GM10248 (cell line): ENCODE data around the gene SLC8A3.

Source experiments
- CTCF ChIA-PET: fragments of 300-600 bp; sonication (Branson Sonifier 250); formaldehyde crosslinking; extraction: SDS; loops from one replicate; lab custom pipeline; 2021; ENCODE audit warnings: antibody characterized with exemption; lab: Yijun Ruan, JAX
- POLR2A ChIA-PET: fragments of 350-650 bp; sonication (Branson Sonifier 250); formaldehyde crosslinking; extraction: SDS; loops from one replicate; lab custom pipeline; 2020; ENCODE audit warnings: antibody characterized with exemption; lab: Yijun Ruan, JAX
- DNase-seq: peaks from one replicate; pipeline ENCODE4 v3.0.0; 2012; ENCODE audit errors: extremely low spot score
- TF ChIP-seq, protein P1 (sequence below): IDR thresholded peaks from 2 replicates; pipeline ENCODE4 v1.5.1; 2012; ENCODE audit warnings: mild to moderate bottlenecking, low read depth; ENCODE audit errors: extremely low read depth, missing control alignments, control extremely low read depth

Gene SLC8A3

DNA sequence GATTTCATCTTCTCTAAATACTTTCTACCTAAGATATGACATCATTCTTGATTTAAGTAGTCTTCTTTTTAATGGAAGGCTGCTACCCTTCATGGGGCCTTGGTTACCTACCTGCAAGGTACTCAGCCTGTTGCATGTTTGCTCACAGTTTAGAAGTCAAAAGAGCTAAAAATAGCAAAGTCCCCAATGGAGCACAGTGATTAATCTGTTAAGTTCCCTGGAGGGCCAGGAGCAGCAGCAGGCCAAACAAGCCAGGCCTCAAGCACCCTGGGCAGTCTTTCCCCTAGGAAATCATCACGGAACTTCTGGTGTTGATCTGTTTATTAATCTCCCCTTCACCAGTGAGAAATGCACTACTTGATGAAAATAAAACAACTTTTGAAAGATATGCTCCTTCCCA is 24.0 kb upstream of the SLC8A3 start:
- DNase-seq = no peak
- TF ChIP-seq, protein P1, sequence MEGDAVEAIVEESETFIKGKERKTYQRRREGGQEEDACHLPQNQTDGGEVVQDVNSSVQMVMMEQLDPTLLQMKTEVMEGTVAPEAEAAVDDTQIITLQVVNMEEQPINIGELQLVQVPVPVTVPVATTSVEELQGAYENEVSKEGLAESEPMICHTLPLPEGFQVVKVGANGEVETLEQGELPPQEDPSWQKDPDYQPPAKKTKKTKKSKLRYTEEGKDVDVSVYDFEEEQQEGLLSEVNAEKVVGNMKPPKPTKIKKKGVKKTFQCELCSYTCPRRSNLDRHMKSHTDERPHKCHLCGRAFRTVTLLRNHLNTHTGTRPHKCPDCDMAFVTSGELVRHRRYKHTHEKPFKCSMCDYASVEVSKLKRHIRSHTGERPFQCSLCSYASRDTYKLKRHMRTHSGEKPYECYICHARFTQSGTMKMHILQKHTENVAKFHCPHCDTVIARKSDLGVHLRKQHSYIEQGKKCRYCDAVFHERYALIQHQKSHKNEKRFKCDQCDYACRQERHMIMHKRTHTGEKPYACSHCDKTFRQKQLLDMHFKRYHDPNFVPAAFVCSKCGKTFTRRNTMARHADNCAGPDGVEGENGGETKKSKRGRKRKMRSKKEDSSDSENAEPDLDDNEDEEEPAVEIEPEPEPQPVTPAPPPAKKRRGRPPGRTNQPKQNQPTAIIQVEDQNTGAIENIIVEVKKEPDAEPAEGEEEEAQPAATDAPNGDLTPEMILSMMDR = no peak

DNA sequence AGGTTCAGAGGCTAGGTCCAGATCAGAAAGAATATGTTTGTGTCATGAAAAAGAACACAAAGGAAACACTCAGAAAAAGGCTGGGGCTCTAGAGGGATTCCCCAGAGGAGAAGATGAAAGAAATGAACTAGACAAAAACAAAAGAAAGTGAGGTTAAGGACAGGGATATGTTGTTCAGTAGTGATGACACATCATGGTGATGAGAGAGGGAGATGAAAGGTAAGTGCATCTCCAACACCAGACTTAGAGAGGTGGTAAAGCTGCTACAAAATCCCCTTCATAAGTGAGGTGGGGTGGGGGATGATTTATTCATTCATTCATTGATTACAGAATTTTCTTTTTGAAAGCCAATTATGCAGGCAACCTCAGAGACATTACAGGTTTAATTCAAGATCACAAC is 19.6 kb upstream of the SLC8A3 start:
- CTCF ChIA-PET = no interaction called here
- POLR2A ChIA-PET = no interaction called here
- TF ChIP-seq, protein P1 = no peak
- DNase-seq = no peak

More for the DNA sequence above, 24.0 kb upstream of the SLC8A3 start:
- ChIA-PET CTCF (interaction anchor here (0.6 to 1.7 kb wide), 2 partner anchors 16 to 99 kb away, joined by 3 to 6 read pairs; no protein-coding TSS in a partner anchor), POLR2A (no interaction called here)

DNA sequence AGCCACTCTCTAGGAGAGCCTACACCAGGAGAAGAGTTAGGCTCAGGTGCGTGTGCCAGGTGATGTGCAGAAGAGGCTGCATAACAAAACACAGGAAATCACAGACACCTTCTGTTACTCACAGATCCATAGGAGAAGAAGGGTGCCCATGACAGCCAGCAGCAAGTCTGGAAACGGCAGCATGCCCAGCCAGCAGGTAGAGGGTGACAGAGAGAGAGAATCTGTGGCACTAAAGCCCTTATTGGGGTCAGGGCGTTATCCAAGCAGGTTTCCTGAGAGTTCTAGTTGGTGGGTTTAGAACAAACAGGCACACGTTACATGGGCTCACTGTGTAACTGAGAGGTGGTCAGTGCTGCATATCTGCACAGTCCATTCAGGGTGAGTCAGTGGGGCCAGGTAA is 14.9 kb upstream of the SLC8A3 start:
- ChIA-PET POLR2A (no interaction called here), CTCF (no interaction called here)
- TF ChIP-seq, protein P1 = no peak
- DNase-seq = no peak

DNA sequence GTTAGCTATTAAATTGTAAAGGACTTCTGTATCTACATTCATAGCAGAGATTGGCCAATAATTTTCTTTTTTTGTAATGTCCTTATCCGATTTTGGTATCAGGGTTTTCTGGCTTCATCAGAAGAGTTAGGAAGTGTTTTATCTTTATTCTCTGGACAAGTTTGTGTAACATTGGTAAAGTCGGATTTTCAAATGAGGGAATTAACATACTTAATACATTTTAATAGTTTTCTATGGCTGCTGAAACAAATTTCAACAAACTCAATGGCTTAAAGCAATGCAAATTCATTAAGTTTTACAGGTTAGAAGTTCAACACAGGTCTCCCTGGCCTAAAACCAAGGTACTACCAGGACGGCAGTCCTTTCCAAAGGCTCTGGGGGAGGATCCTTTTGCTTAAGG is 13.2 kb upstream of the SLC8A3 start:
- no peak for DNase-seq
- TF ChIP-seq, protein P1 = no peak
- POLR2A ChIA-PET = no interaction called here
- CTCF ChIA-PET = no interaction called here

DNA sequence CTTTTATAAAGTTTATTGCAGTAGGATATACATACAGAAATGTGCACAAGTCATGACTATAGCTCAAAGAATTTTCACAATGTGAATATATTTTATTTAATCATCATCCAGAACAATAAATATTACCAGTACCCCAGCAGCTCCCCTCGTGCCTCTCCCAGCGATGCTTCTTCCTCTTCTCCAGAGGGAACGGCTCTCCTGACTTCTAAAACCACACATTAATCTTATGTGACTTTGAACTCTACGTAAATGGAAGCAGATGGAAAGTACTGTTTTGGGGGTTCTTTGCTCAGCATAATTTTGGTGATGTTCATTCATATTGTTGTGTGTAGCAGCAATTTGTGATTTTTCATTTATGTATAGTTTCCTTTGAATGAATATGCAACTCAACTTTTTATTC is 4.6 kb upstream of the SLC8A3 start:
- TF ChIP-seq, protein P1 = no peak
- ChIA-PET CTCF (interaction anchor here (1.1 kb wide), 1 partner anchor 279 kb away, joined by 3 read pairs; no protein-coding TSS in a partner anchor), POLR2A (interaction anchor here (0.6 kb wide), 1 partner anchor 932 kb away, joined by 7 read pairs; no protein-coding TSS in a partner anchor)
- DNase-seq = no peak

DNA sequence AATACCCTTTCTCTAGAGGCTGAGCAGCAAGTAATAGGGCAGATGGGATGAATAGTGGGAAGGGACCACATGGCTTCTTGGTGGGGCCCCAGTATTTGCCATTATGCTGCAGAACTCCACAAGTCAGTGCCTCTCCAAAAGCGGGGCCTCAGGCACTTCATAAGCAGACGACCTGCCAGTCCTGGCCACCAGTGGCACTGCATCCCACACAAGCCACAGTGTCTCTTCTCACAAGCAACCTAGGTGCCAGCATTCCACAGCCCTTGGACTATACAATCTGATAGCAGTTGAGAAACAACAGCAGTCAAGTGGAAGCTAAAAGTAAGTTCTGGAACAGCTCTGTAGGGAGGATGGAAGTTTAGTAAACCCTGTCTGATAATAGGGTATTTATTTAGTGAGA is 4.2 kb upstream of the SLC8A3 start:
- DNase-seq = no peak
- POLR2A ChIA-PET = no interaction called here
- TF ChIP-seq, protein P1 = no peak
- CTCF ChIA-PET = interaction anchor here (1.1 kb wide), 1 partner anchor 280 kb away, joined by 3 read pairs; no protein-coding TSS in a partner anchor

DNA sequence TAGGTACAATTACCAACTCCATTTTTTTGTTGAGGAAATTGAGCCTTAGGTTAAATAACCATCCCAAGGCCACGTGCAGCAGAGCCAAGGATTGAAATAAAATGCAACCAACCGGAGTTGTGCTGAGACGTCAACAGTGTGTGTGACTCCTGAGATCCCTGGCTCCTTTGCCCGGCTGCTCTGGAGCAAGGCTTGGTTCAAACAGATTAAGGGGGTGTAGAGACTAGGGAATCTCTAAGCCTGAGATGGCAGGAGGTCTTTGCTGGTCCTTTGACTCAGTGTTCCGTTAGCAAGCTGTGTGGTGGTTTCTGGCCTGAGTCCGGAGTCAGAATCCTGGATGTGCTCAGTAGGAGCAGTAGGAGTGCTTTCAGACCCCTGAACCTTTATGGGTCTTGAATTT is 1.4 kb upstream of the SLC8A3 start:
- CTCF ChIA-PET = no interaction called here
- POLR2A ChIA-PET = interaction anchor here (0.7 kb wide), 1 partner anchor 230 kb away, joined by 3 read pairs; no protein-coding TSS in a partner anchor
- TF ChIP-seq, protein P1 = no peak
- no peak for DNase-seq
